Gastroesophageal sphincter (tissue), 3 donors: ENCODE measurements around the gene MDGA2.

Source experiments
- CTCF ChIP-seq, 4 experiments: fragments of 200-600 bp in 2 of 4; fragments of 450-650 bp in 2 of 4; sonication (generic) in 1 of 4; IDR thresholded peaks; one replicate each; pipeline ENCODE4 v1.5.1; 2017 to 2019; ENCODE audit warnings: antibody characterized with exemption in 4 of 4, mild to moderate bottlenecking in 2 of 4, moderate library complexity in 2 of 4
- EP300 ChIP-seq: sonication (generic); formaldehyde crosslinking; IDR thresholded peaks from one replicate; pipeline ENCODE4 v1.6.1; 2017; ENCODE audit warnings: antibody characterized with exemption, mild to moderate bottlenecking
- POLR2AphosphoS5 ChIP-seq: sonication (generic); formaldehyde crosslinking; IDR thresholded peaks from one replicate; pipeline ENCODE4 v1.6.1; 2017; ENCODE audit warnings: antibody characterized with exemption

DNA sequence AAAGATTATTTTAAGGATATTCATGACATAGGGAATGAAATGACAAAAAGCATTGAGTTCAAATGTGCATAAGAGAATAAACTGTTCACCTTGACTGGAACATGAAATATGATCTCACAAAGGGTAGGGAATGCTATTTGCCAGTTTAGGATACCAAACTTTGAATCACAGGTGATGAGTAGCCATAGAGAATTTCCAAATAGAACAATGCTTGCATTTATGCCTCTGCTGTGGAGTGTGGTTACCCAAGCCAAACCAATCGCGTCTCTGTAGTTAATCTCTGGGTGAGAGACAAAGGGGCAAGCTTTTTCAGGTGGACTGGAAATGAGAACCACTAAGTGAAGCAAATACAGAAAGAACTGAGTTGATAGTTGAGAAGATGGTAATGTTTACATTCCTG lies 652.7 kb downstream of the MDGA2 start:
- TF ChIP-seq CTCF (IDR thresholded peaks at IDR 0.05) (no peak), EP300 (no peak), POLR2AphosphoS5 (no peak)
